Panc1 (cell line): Measurements from ENCODE around the gene FIP1L1. TPM values are rescaled to one million over a fixed set of nuclear protein-coding genes. Genes with fewer than 3 reads are reported as not detected.

Source experiments
- ATAC-seq: fragments of 200-7000 bp; cut with Tn5 transposase; 2 replicates; pipeline ENCODE4 v1.9.1; 2020; ENCODE audit warnings: mild to moderate bottlenecking, moderate library complexity
- BruUV-seq: library from RNA; stranded (reverse); fragments of 400-500 nt; replicated peaks from 2 replicates; lab custom pipeline; 2021; lab: Mats Ljungman, UMichigan
- CTCF ChIA-PET: fragments of 300-600 bp; sonication (Branson Sonifier 250); formaldehyde crosslinking; loops from one replicate; lab custom pipeline; 2022; ENCODE audit warnings: antibody characterized with exemption; lab: Charles Lee
- POLR2A ChIA-PET: fragments of 300-600 bp; sonication (Branson Sonifier 250); formaldehyde crosslinking; loops from one replicate; lab custom pipeline; 2022; ENCODE audit warnings: antibody characterized with exemption; lab: Charles Lee
- DNase-seq: peaks from one replicate; pipeline ENCODE4 v3.0.0-alpha.2; 2010; ENCODE audit warnings: low read depth, low spot score
- H3K27ac ChIP-seq: 2 replicates; pipeline ENCODE4 v1.5.1; 2011; ENCODE audit warnings: mild to moderate bottlenecking, low read length, inconsistent platforms
- H3K27me3 ChIP-seq: fragments of 200-500 bp; sonication (Bioruptor generic); 2 replicates; pipeline ENCODE4 v1.6.0; 2014; ENCODE audit warnings: low read length, inconsistent platforms; ENCODE audit not compliant: control insufficient read depth, insufficient read depth
- H3K36me3 ChIP-seq: fragments of 200-500 bp; sonication (Bioruptor generic); 2 replicates; pipeline ENCODE4 v1.5.1; 2014; ENCODE audit warnings: inconsistent platforms, mild to moderate bottlenecking, low read length, moderate library complexity; ENCODE audit not compliant: control insufficient read depth, insufficient read depth
- H3K4me1 ChIP-seq: 2 replicates; pipeline ENCODE4 v1.5.1; 2011; ENCODE audit warnings: inconsistent platforms, mild to moderate bottlenecking, low read length, moderate library complexity; ENCODE audit not compliant: control insufficient read depth, insufficient read depth
- H3K4me3 ChIP-seq, 2 experiments: 2 replicates each; pipeline ENCODE4 v1.5.1; 2011 to 2012; ENCODE audit warnings: low read depth in 2 of 2, low read length in 2 of 2, mild to moderate bottlenecking in 2 of 2, inconsistent platforms in 1 of 2, moderate library complexity in 1 of 2
- H3K9me3 ChIP-seq: fragments of 200-500 bp; sonication (Bioruptor generic); 2 replicates; pipeline ENCODE4 v1.5.1; 2014; ENCODE audit warnings: low read depth, mild to moderate bottlenecking, inconsistent platforms, low read length, moderate library complexity; ENCODE audit not compliant: control insufficient read depth, insufficient read depth
- POLR2AphosphoS5 ChIP-seq: IDR thresholded peaks from 2 replicates; pipeline ENCODE4 v1.6.1; 2012; ENCODE audit warnings: mild to moderate bottlenecking, low read depth, low read length, moderate library complexity
- REST ChIP-seq, 2 experiments: IDR thresholded peaks; 2 replicates each; pipeline ENCODE4 v1.6.1; 2011 to 2012; ENCODE audit warnings: low read depth in 2 of 2, control low read depth in 1 of 2, low read length in 1 of 2, mild to moderate bottlenecking in 1 of 2, moderate library complexity in 1 of 2; ENCODE audit not compliant: insufficient read depth in 1 of 2
- SIN3A ChIP-seq: IDR thresholded peaks from 2 replicates; pipeline ENCODE4 v1.6.1; 2012; ENCODE audit warnings: low read depth, mild to moderate bottlenecking, low read length, moderate library complexity, borderline replicate concordance; ENCODE audit not compliant: insufficient read depth
- TCF7L2 ChIP-seq: IDR thresholded peaks from 2 replicates; pipeline ENCODE4 v1.6.1; 2011; ENCODE audit warnings: mild to moderate bottlenecking, low read depth, low read length, inconsistent platforms
- in situ Hi-C: cut with HindIII; loops from 2 replicates; pipeline ENCODE4 v1.10.0; 2016; ENCODE audit warnings: low sequenced_read_pairs, low pct_unique_long_range_greater_than_20kb
- intact Hi-C: fragments of 100-400 bp; cut with micrococcal nuclease; formaldehyde crosslinking; loops from one replicate; pipeline ENCODE4 v1.10.0; 2022; ENCODE audit not compliant: unreplicated experiment
- total RNA-seq: library from RNA; stranded (reverse); gene quantifications from one replicate; pipeline ENCODE4 v1.2.1, GENCODE V29; 2021; ENCODE audit not compliant: unreplicated experiment
- TF ChIP-seq, protein P1 (sequence below): fragments of 450-650 bp; IDR thresholded peaks from 2 replicates; pipeline ENCODE4 v1.5.1; 2017; ENCODE audit warnings: mild to moderate bottlenecking

The FIP1L1 gene
- total RNA-seq, 1 experiment from 2014 or later, result 35.5 TPM

DNA sequence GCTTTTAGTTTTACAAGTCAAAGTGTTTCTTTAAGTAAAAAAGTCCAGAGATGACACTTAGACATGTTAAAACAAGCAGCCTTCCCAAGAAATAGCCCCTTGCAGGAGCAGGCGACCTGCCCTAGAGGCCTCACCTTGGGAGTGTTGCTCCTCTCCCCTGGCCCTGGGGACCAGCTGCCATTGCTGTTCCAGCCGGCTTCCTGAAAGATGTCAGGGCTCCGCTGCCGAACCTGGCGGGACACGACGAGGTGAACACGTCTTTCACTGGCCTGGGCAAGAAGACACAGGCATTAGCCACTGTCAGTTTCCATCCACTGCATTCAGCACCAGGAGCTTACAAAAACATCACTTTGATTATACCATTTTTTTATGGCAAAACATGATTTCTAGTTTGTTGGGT lies 104.1 kb downstream of the FIP1L1 start:
- Histone ChIP-seq H3K9me3 (no peaks in the 10 kb centered on the region), H3K4me3 (no peak overlapping the region), H3K27ac (no peak overlapping the region), H3K4me1 (no peaks in the 10 kb centered on the region), H3K36me3 (no peaks in the 10 kb centered on the region), H3K27me3 (no peaks in the 10 kb centered on the region)
- no TSS peak for BruUV-seq
- in situ Hi-C loops (no loop called here), intact Hi-C loops (loop anchor here (10.0 kb wide), 1 partner anchor 467 kb away; no protein-coding TSS in a partner anchor)
- TF ChIP-seq SIN3A (no peak), POLR2AphosphoS5 (no peak), REST (IDR thresholded peaks at IDR 0.05; ENCODE audit: insufficient read depth in 1 of 2, low read depth in 2 of 2, low read length in 1 of 2) (no peak), TCF7L2 (no peak)
- TF ChIP-seq, protein P1, sequence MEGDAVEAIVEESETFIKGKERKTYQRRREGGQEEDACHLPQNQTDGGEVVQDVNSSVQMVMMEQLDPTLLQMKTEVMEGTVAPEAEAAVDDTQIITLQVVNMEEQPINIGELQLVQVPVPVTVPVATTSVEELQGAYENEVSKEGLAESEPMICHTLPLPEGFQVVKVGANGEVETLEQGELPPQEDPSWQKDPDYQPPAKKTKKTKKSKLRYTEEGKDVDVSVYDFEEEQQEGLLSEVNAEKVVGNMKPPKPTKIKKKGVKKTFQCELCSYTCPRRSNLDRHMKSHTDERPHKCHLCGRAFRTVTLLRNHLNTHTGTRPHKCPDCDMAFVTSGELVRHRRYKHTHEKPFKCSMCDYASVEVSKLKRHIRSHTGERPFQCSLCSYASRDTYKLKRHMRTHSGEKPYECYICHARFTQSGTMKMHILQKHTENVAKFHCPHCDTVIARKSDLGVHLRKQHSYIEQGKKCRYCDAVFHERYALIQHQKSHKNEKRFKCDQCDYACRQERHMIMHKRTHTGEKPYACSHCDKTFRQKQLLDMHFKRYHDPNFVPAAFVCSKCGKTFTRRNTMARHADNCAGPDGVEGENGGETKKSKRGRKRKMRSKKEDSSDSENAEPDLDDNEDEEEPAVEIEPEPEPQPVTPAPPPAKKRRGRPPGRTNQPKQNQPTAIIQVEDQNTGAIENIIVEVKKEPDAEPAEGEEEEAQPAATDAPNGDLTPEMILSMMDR, result no peak
- DNase-seq (no peak), ATAC-seq (no peak)
- ChIA-PET CTCF (no interaction called here), POLR2A (no interaction called here)

GRCh38 chr4:53483250-53483649 lies 105.8 kb downstream of the FIP1L1 start:
- no peak overlapping the region for H3K4me3 ChIP-seq
- in situ Hi-C loops (no loop called here), intact Hi-C loops (loop anchor here (10.0 kb wide), 1 partner anchor 468 kb away; no protein-coding TSS in a partner anchor)
- no TSS peak for BruUV-seq
- H3K4me1 ChIP-seq, result no peaks in the 10 kb centered on the region
- TF ChIP-seq, protein P1, result no peak
- no peak for TF ChIP-seq REST (IDR thresholded peaks at IDR 0.05; ENCODE audit: insufficient read depth in 1 of 2, low read depth in 2 of 2, low read length in 1 of 2)
- no peak for TF ChIP-seq SIN3A
- no peak for TF ChIP-seq TCF7L2
- TF ChIP-seq POLR2AphosphoS5, result no peak
- no peaks in the 10 kb centered on the region for H3K36me3 ChIP-seq
- CTCF ChIA-PET, result no interaction called here
- H3K27me3 ChIP-seq, result no peaks in the 10 kb centered on the region
- H3K9me3 ChIP-seq, result no peaks in the 10 kb centered on the region
- POLR2A ChIA-PET, result no interaction called here
- no peak overlapping the region for H3K27ac ChIP-seq
- DNase-seq (no peak), ATAC-seq (no peak)
